Neural progenitor cell (in vitro differentiated cells): Measurements from ENCODE around the gene DOK5.

Experiments
- EZH2phosphoT487 ChIP-seq: fragments of 200-600 bp; sonication (generic); IDR thresholded peaks from 2 replicates; pipeline ENCODE4 v1.6.1; 2017; ENCODE audit warnings: antibody characterized with exemption
- TF ChIP-seq, protein P1 (sequence below): fragments of 200-600 bp; sonication (generic); IDR thresholded peaks from 2 replicates; pipeline ENCODE4 v1.5.1; 2017; ENCODE audit warnings: antibody characterized with exemption, mild to moderate bottlenecking

DNA sequence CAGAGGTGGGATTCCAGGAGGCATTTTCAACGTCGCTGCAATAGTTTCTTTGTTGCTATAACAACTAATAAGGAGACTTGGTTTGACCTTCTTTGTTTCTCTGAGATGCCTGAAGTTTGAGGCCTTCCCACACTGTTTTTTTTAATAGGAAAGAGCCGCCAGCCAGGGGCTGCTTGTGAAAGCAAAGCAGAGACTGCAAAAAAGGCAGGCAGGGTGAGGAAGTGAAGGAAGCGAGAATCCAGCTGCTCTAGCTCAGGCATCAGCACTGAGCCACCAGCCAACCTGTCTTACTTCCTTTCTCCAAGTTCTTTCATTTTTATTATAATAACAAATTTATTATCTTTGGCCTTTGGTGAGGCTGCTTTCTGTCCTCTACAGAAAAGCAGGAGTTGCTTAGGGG lies 179.1 kb downstream of the DOK5 start:
- TF ChIP-seq, protein P1, sequence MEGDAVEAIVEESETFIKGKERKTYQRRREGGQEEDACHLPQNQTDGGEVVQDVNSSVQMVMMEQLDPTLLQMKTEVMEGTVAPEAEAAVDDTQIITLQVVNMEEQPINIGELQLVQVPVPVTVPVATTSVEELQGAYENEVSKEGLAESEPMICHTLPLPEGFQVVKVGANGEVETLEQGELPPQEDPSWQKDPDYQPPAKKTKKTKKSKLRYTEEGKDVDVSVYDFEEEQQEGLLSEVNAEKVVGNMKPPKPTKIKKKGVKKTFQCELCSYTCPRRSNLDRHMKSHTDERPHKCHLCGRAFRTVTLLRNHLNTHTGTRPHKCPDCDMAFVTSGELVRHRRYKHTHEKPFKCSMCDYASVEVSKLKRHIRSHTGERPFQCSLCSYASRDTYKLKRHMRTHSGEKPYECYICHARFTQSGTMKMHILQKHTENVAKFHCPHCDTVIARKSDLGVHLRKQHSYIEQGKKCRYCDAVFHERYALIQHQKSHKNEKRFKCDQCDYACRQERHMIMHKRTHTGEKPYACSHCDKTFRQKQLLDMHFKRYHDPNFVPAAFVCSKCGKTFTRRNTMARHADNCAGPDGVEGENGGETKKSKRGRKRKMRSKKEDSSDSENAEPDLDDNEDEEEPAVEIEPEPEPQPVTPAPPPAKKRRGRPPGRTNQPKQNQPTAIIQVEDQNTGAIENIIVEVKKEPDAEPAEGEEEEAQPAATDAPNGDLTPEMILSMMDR: no peak
- TF ChIP-seq EZH2phosphoT487: no peak
